Measurements from ENCODE around the gene PRPF18. TPM values are rescaled to one million over a fixed set of nuclear protein-coding genes. Genes with fewer than 3 reads are reported as not detected.

The PRPF18 gene
- polyA plus RNA-seq, 4 donors = 19.5 to 28.2 (median 22.6) TPM

GRCh38 chr10:13628661-13629060 lies 41.9 kb downstream of the PRPF18 start:
- DNase-seq = no peak
- no peaks in the 10 kb centered on the region for H3K4me1 ChIP-seq (ENCODE audit: control insufficient read depth in 3 of 3, insufficient read depth in 2 of 3, low read depth in 1 of 3, low read length in 2 of 3)
- H3K4me3 ChIP-seq (ENCODE audit: low read depth in 1 of 3, low read length in 3 of 3) = no peak overlapping the region
- no peaks in the 10 kb centered on the region for H3K9me3 ChIP-seq (ENCODE audit: control insufficient read depth in 2 of 2, insufficient read depth in 1 of 2, low read depth in 1 of 2, low read length in 1 of 2)
- no peak overlapping the region for H3K27ac ChIP-seq (ENCODE audit: low read depth in 1 of 3, low read length in 2 of 3)
- no peaks in the 10 kb centered on the region for H3K27me3 ChIP-seq (ENCODE audit: control insufficient read depth in 3 of 3, insufficient read depth in 3 of 3, low read length in 3 of 3)
- peaks cover 0 to 18% (median 10%) of the 10 kb centered on the region in 3 donors for H3K36me3 ChIP-seq (ENCODE audit: control insufficient read depth in 3 of 3, insufficient read depth in 2 of 3, low read depth in 1 of 3, low read length in 3 of 3)
- FAIRE-seq = no peak
- WGBS, 3 donors = 59 to 61% (median 61%) methylated on average over 7 of the region's 7 CpGs

- Histone ChIP-seq H3K4me1 (ENCODE audit: control insufficient read depth in 3 of 3, insufficient read depth in 2 of 3, low read depth in 1 of 3, low read length in 2 of 3) (no peaks in the 10 kb centered on the region), H3K27ac (ENCODE audit: low read depth in 1 of 3, low read length in 2 of 3) (no peak overlapping the region), H3K4me3 (ENCODE audit: low read depth in 1 of 3, low read length in 3 of 3) (no peak overlapping the region), H3K9me3 (ENCODE audit: control insufficient read depth in 2 of 2, insufficient read depth in 1 of 2, low read depth in 1 of 2, low read length in 1 of 2) (no peaks in the 10 kb centered on the region), H3K36me3 (ENCODE audit: control insufficient read depth in 3 of 3, insufficient read depth in 2 of 3, low read depth in 1 of 3, low read length in 3 of 3) (peaks cover 0 to 15% (median 10%) of the 10 kb centered on the region in 3 donors), H3K27me3 (ENCODE audit: control insufficient read depth in 3 of 3, insufficient read depth in 3 of 3, low read length in 3 of 3) (no peaks in the 10 kb centered on the region)
- no peak for FAIRE-seq
- WGBS, 3 donors = 81 to 93% (median 90%) methylated on average over 2 of the region's 2 CpGs
- DNase-seq = no peak
Measured at GRCh38 chr10:13629116-13629515, 42.4 kb downstream of the PRPF18 start.

- Histone ChIP-seq H3K9me3 (ENCODE audit: control insufficient read depth in 2 of 2, insufficient read depth in 1 of 2, low read depth in 1 of 2, low read length in 1 of 2) (no peaks in the 10 kb centered on the region), H3K27ac (ENCODE audit: low read depth in 1 of 3, low read length in 2 of 3) (no peak overlapping the region), H3K4me1 (ENCODE audit: control insufficient read depth in 3 of 3, insufficient read depth in 2 of 3, low read depth in 1 of 3, low read length in 2 of 3) (no peaks in the 10 kb centered on the region), H3K4me3 (ENCODE audit: low read depth in 1 of 3, low read length in 3 of 3) (no peak overlapping the region), H3K27me3 (ENCODE audit: control insufficient read depth in 3 of 3, insufficient read depth in 3 of 3, low read length in 3 of 3) (no peaks in the 10 kb centered on the region), H3K36me3 (ENCODE audit: control insufficient read depth in 3 of 3, insufficient read depth in 2 of 3, low read depth in 1 of 3, low read length in 3 of 3) (peaks cover 0 to 13% (median 9%) of the 10 kb centered on the region in 3 donors)
- FAIRE-seq = no peak
- no peak for DNase-seq
Measured at GRCh38 chr10:13630231-13630630, 43.5 kb downstream of the PRPF18 start.

- Histone ChIP-seq H3K27me3 (ENCODE audit: control insufficient read depth in 3 of 3, insufficient read depth in 3 of 3, low read length in 3 of 3) (no peaks in the 10 kb centered on the region), H3K9me3 (ENCODE audit: control insufficient read depth in 2 of 2, insufficient read depth in 1 of 2, low read depth in 1 of 2, low read length in 1 of 2) (no peaks in the 10 kb centered on the region), H3K4me3 (ENCODE audit: low read depth in 1 of 3, low read length in 3 of 3) (no peak overlapping the region), H3K4me1 (ENCODE audit: control insufficient read depth in 3 of 3, insufficient read depth in 2 of 3, low read depth in 1 of 3, low read length in 2 of 3) (no peaks in the 10 kb centered on the region), H3K36me3 (ENCODE audit: control insufficient read depth in 3 of 3, insufficient read depth in 2 of 3, low read depth in 1 of 3, low read length in 3 of 3) (peaks cover 0 to 13% (median 9%) of the 10 kb centered on the region in 3 donors), H3K27ac (ENCODE audit: low read depth in 1 of 3, low read length in 2 of 3) (peak overlapping the region in 1 of 3 donors; percentile 68)
- DNase-seq (no peak), FAIRE-seq (no peak)
- WGBS, 3 donors = 88 to 93% (median 92%) methylated on average over 6 of the region's 6 CpGs
Measured at GRCh38 chr10:13631594-13631993, 44.8 kb downstream of the PRPF18 start.

GRCh38 chr10:13632440-13632839 lies 45.7 kb downstream of the PRPF18 start:
- H3K27ac ChIP-seq (ENCODE audit: low read depth in 1 of 3, low read length in 2 of 3) = peak overlapping the region in 1 of 3 donors; percentile 45

GRCh38 chr10:13632884-13633440 lies 46.2 kb downstream of the PRPF18 start:
- 70 to 92% (median 89%) methylated on average over 5 of the region's 5 CpGs for WGBS, 3 donors
- Histone ChIP-seq H3K4me3 (ENCODE audit: low read depth in 1 of 3, low read length in 3 of 3) (no peak overlapping the region), H3K4me1 (ENCODE audit: control insufficient read depth in 3 of 3, insufficient read depth in 2 of 3, low read depth in 1 of 3, low read length in 2 of 3) (no peaks in the 10 kb centered on the region), H3K27me3 (ENCODE audit: control insufficient read depth in 3 of 3, insufficient read depth in 3 of 3, low read length in 3 of 3) (no peaks in the 10 kb centered on the region), H3K27ac (ENCODE audit: low read depth in 1 of 3, low read length in 2 of 3) (peak overlapping the region in 2 of 3 donors; percentile 45 to 81), H3K9me3 (ENCODE audit: control insufficient read depth in 2 of 2, insufficient read depth in 1 of 2, low read depth in 1 of 2, low read length in 1 of 2) (no peaks in the 10 kb centered on the region), H3K36me3 (ENCODE audit: control insufficient read depth in 3 of 3, insufficient read depth in 2 of 3, low read depth in 1 of 3, low read length in 3 of 3) (peaks cover 0 to 13% (median 5%) of the 10 kb centered on the region in 3 donors)
- FAIRE-seq (no peak), DNase-seq (no peak)

More at GRCh38 chr10:13632440-13632839, 45.7 kb downstream of the PRPF18 start:
- FAIRE-seq (no peak), DNase-seq (no peak)
- 69 to 84% (median 83%) methylated on average over 3 of the region's 3 CpGs for WGBS, 3 donors
- no peaks in the 10 kb centered on the region for H3K9me3 ChIP-seq (ENCODE audit: control insufficient read depth in 2 of 2, insufficient read depth in 1 of 2, low read depth in 1 of 2, low read length in 1 of 2)
- no peaks in the 10 kb centered on the region for H3K27me3 ChIP-seq (ENCODE audit: control insufficient read depth in 3 of 3, insufficient read depth in 3 of 3, low read length in 3 of 3)
- peaks cover 0 to 13% (median 5%) of the 10 kb centered on the region in 3 donors for H3K36me3 ChIP-seq (ENCODE audit: control insufficient read depth in 3 of 3, insufficient read depth in 2 of 3, low read depth in 1 of 3, low read length in 3 of 3)
- no peak overlapping the region for H3K4me3 ChIP-seq (ENCODE audit: low read depth in 1 of 3, low read length in 3 of 3)
- H3K4me1 ChIP-seq (ENCODE audit: control insufficient read depth in 3 of 3, insufficient read depth in 2 of 3, low read depth in 1 of 3, low read length in 2 of 3) = no peaks in the 10 kb centered on the region

GRCh38 chr10:13633689-13634088 lies 46.9 kb downstream of the PRPF18 start:
- H3K4me3 ChIP-seq (ENCODE audit: low read depth in 1 of 3, low read length in 3 of 3) = no peak overlapping the region
- peak overlapping the region in 2 of 3 donors; percentile 45 to 81 for H3K27ac ChIP-seq (ENCODE audit: low read depth in 1 of 3, low read length in 2 of 3)
- no peak for FAIRE-seq

GRCh38 chr10:13634207-13634606 lies 47.4 kb downstream of the PRPF18 start:
- Histone ChIP-seq H3K27me3 (ENCODE audit: control insufficient read depth in 3 of 3, insufficient read depth in 3 of 3, low read length in 3 of 3) (no peaks in the 10 kb centered on the region), H3K4me1 (ENCODE audit: control insufficient read depth in 3 of 3, insufficient read depth in 2 of 3, low read depth in 1 of 3, low read length in 2 of 3) (no peaks in the 10 kb centered on the region), H3K9me3 (ENCODE audit: control insufficient read depth in 2 of 2, insufficient read depth in 1 of 2, low read depth in 1 of 2, low read length in 1 of 2) (no peaks in the 10 kb centered on the region), H3K27ac (ENCODE audit: low read depth in 1 of 3, low read length in 2 of 3) (peak overlapping the region in 2 of 3 donors; percentile 45 to 81), H3K4me3 (ENCODE audit: low read depth in 1 of 3, low read length in 3 of 3) (no peak overlapping the region), H3K36me3 (ENCODE audit: control insufficient read depth in 3 of 3, insufficient read depth in 2 of 3, low read depth in 1 of 3, low read length in 3 of 3) (peaks cover 0 to 13% (median 5%) of the 10 kb centered on the region in 3 donors)
- no peak for FAIRE-seq
- 62 to 92% (median 88%) methylated on average over 6 of the region's 6 CpGs for WGBS, 3 donors
- peak in 1 of 2 donors; percentile 25 for DNase-seq

More at GRCh38 chr10:13633689-13634088, 46.9 kb downstream of the PRPF18 start:
- peaks cover 0 to 10% (median 5%) of the 10 kb centered on the region in 3 donors for H3K36me3 ChIP-seq (ENCODE audit: control insufficient read depth in 3 of 3, insufficient read depth in 2 of 3, low read depth in 1 of 3, low read length in 3 of 3)
- H3K9me3 ChIP-seq (ENCODE audit: control insufficient read depth in 2 of 2, insufficient read depth in 1 of 2, low read depth in 1 of 2, low read length in 1 of 2) = no peaks in the 10 kb centered on the region
- peak; percentile 3 to 65 for DNase-seq
- no peaks in the 10 kb centered on the region for H3K27me3 ChIP-seq (ENCODE audit: control insufficient read depth in 3 of 3, insufficient read depth in 3 of 3, low read length in 3 of 3)
- no peaks in the 10 kb centered on the region for H3K4me1 ChIP-seq (ENCODE audit: control insufficient read depth in 3 of 3, insufficient read depth in 2 of 3, low read depth in 1 of 3, low read length in 2 of 3)
- WGBS, 3 donors = 64 to 96% (median 91%) methylated on average over 7 of the region's 7 CpGs

- peaks cover 0 to under 1% of the 10 kb centered on the region in 2 donors for H3K9me3 ChIP-seq (ENCODE audit: control insufficient read depth in 2 of 2, insufficient read depth in 1 of 2, low read depth in 1 of 2, low read length in 1 of 2)
- FAIRE-seq = no peak
- no peak overlapping the region for H3K4me3 ChIP-seq (ENCODE audit: low read depth in 1 of 3, low read length in 3 of 3)
- no peak overlapping the region for H3K27ac ChIP-seq (ENCODE audit: low read depth in 1 of 3, low read length in 2 of 3)
- no peak for DNase-seq
- no peaks in the 10 kb centered on the region for H3K27me3 ChIP-seq (ENCODE audit: control insufficient read depth in 3 of 3, insufficient read depth in 3 of 3, low read length in 3 of 3)
- H3K4me1 ChIP-seq (ENCODE audit: control insufficient read depth in 3 of 3, insufficient read depth in 2 of 3, low read depth in 1 of 3, low read length in 2 of 3) = no peaks in the 10 kb centered on the region
- WGBS, 3 donors = 86 to 94% (median 93%) methylated on average over 4 of the region's 4 CpGs
- H3K36me3 ChIP-seq (ENCODE audit: control insufficient read depth in 3 of 3, insufficient read depth in 2 of 3, low read depth in 1 of 3, low read length in 3 of 3) = peaks cover 0 to 10% (median 9%) of the 10 kb centered on the region in 3 donors
Measured at GRCh38 chr10:13636776-13637175, 50.0 kb downstream of the PRPF18 start.

Measured in small intestine (tissue), 7 donors.